Thoracic aorta (tissue), 2 donors: Measurements from ENCODE around the gene SH2B3. TPM values are rescaled to one million over a fixed set of nuclear protein-coding genes. Genes with fewer than 3 reads are reported as not detected.

Source experiments
- ATAC-seq: fragments of 150-250 bp; one replicate; pipeline ENCODE4 v1.8.0; 2017; ENCODE audit warnings: low read depth; ENCODE audit not compliant: insufficient number of reproducible peaks, low FRiP score
- DNase-seq: peaks from one replicate; pipeline ENCODE4 v3.0.0-alpha.2; 2020; ENCODE audit warnings: low spot score
- H3K27ac ChIP-seq, 2 donors: fragments of 200-600 bp; sonication (generic); 1 replicate in 1 of 2; 2 replicates in 1 of 2; pipeline ENCODE4 v1.5.1; 2016; ENCODE audit warnings: mild to moderate bottlenecking in 2 of 2, moderate library complexity in 2 of 2
- H3K27me3 ChIP-seq: fragments of 200-600 bp; sonication (generic); replicated peaks from 2 replicates; pipeline ENCODE4 v1.6.0; 2016; ENCODE audit warnings: mild to moderate bottlenecking; ENCODE audit not compliant: insufficient read depth
- H3K36me3 ChIP-seq: fragments of 200-600 bp; sonication (generic); one replicate; pipeline ENCODE4 v1.5.1; 2016
- H3K4me1 ChIP-seq, 2 donors: fragments of 200-600 bp; sonication (generic); 1 replicate in 1 of 2; 2 replicates in 1 of 2; pipeline versions ENCODE4 v1.5.1 to v1.6.0; 2016; ENCODE audit warnings: low read depth in 2 of 2, mild to moderate bottlenecking in 1 of 2; ENCODE audit not compliant: control insufficient read depth in 1 of 2
- H3K4me3 ChIP-seq: fragments of 200-600 bp; sonication (generic); 2 replicates; pipeline ENCODE4 v1.5.1; 2016; ENCODE audit warnings: mild to moderate bottlenecking
- H3K9me3 ChIP-seq: fragments of 200-600 bp; sonication (generic); 2 replicates; pipeline ENCODE4 v1.5.1; 2016
- total RNA-seq, 2 donors: library from RNA; depleted of rRNA; stranded (reverse); fragments of >200 nt; gene quantifications; one replicate each; pipeline versions ENCODE4 v1.1.0 to v1.2.3, GENCODE V29; 2016
- TF ChIP-seq, protein P1 (sequence below): fragments of 200-600 bp; sonication (generic); IDR thresholded peaks from one replicate; pipeline ENCODE4 v1.5.1; 2019; ENCODE audit warnings: antibody characterized with exemption

Gene SH2B3
- total RNA-seq, 2 donors from 2014 or later: 48.6 to 117 TPM

DNA sequence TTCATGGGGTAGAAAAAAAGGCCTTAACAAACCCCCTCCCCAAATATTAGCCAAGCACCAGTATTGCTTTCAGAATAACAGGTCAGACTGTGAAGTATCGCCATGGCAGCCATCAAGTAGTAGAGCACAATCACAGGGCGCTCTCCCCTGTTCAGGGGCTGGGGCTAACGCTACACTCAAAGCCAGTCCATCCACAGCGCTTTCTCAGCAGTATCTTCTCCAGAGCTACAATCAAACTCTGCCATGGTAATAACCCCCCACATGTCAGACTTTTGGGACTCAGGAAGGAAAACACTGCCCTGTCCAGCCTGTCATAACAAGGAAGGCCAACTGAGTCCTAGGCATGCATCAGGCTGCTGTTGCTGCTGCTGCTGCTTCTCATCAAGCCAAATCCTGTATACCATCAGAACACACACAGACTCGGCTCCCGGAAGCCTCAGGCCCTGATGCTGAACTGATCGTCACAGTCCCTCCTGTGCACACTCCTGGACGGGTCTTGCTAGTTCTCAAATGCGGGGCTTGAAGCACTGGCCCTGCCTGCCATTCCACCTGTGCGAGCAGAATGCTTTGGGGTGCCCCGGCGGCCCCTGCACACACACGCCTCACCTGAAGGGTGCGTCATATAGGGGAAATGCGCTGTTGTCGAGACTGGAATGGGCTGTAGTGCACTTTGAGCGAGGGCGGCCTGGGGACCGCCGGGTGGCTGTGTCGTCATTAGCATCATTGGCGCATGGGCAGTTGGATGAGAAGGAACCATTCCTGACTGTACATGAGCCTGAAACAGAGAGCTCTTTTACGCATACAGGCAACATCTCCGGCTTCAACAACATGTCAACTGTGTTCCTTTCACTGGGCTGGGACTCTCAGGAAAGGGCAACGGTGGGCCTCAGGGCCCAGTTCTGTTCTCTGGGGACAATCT is 47.6 kb downstream of the SH2B3 start:
- H3K27me3 ChIP-seq: no peaks in the 10 kb centered on the region
- no peak overlapping the region for H3K27ac ChIP-seq
- no peaks in the 10 kb centered on the region for H3K9me3 ChIP-seq
- H3K36me3 ChIP-seq: peaks cover 56% of the 10 kb centered on the region
- no peak for DNase-seq
- peaks cover 0 to 5% of the 10 kb centered on the region in 2 donors for H3K4me1 ChIP-seq
- H3K4me3 ChIP-seq: no peak overlapping the region
- TF ChIP-seq, protein P1, sequence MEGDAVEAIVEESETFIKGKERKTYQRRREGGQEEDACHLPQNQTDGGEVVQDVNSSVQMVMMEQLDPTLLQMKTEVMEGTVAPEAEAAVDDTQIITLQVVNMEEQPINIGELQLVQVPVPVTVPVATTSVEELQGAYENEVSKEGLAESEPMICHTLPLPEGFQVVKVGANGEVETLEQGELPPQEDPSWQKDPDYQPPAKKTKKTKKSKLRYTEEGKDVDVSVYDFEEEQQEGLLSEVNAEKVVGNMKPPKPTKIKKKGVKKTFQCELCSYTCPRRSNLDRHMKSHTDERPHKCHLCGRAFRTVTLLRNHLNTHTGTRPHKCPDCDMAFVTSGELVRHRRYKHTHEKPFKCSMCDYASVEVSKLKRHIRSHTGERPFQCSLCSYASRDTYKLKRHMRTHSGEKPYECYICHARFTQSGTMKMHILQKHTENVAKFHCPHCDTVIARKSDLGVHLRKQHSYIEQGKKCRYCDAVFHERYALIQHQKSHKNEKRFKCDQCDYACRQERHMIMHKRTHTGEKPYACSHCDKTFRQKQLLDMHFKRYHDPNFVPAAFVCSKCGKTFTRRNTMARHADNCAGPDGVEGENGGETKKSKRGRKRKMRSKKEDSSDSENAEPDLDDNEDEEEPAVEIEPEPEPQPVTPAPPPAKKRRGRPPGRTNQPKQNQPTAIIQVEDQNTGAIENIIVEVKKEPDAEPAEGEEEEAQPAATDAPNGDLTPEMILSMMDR: no peak
- ATAC-seq: no peak

- ATAC-seq (no peak), DNase-seq (no peak)
- peaks cover 0 to 5% of the 10 kb centered on the region in 2 donors for H3K4me1 ChIP-seq
- TF ChIP-seq, protein P1: no peak
- H3K27me3 ChIP-seq: no peaks in the 10 kb centered on the region
- H3K4me3 ChIP-seq: no peak overlapping the region
- no peak overlapping the region for H3K27ac ChIP-seq
- H3K36me3 ChIP-seq: peaks cover 57% of the 10 kb centered on the region
- no peaks in the 10 kb centered on the region for H3K9me3 ChIP-seq
Observed at GRCh38 chr12:111454311-111454710, 48.6 kb downstream of the SH2B3 start.

DNA sequence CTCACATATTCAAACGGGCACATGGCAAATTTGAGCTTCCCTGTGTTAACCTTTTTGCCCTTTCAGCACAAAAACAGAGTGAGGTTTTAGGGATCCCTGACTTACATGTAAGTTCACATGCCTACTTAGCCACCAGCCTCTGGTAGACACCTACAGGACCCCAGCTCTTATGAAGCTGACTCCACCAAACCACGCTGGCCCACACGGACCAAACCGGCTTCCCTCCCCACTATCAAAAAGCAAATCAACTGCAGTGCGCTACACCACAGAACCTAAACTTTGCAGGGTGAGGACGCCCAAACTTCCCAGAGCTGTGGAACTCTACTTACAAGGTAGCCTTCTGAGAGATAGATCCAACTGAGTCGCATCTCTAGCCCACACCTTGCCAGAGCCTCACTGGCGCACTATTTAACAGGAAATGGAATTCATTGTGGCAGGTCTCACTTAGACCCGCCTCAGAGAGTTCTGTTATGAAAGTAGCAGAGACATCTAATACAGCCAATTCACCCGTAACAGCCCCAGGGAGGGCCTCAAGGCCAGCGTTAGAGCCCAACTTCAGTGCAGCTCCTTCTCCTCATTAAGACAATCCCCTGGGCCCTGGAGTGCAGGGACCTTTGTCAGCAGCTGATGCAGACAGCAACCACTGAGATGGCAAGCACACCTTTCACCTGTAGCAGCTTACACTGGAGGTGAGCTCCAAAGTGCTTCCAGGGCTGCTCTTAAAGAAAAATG is 49.2 kb downstream of the SH2B3 start:
- H3K4me1 ChIP-seq: peaks cover 0 to 5% of the 10 kb centered on the region in 2 donors
- peaks cover 59% of the 10 kb centered on the region for H3K36me3 ChIP-seq
- no peaks in the 10 kb centered on the region for H3K9me3 ChIP-seq
- no peak for ATAC-seq
- no peak for DNase-seq
- TF ChIP-seq, protein P1: no peak
- no peaks in the 10 kb centered on the region for H3K27me3 ChIP-seq
- H3K4me3 ChIP-seq: no peak overlapping the region
- H3K27ac ChIP-seq: peak overlapping the region in 1 of 2 donors; percentile 18

DNA sequence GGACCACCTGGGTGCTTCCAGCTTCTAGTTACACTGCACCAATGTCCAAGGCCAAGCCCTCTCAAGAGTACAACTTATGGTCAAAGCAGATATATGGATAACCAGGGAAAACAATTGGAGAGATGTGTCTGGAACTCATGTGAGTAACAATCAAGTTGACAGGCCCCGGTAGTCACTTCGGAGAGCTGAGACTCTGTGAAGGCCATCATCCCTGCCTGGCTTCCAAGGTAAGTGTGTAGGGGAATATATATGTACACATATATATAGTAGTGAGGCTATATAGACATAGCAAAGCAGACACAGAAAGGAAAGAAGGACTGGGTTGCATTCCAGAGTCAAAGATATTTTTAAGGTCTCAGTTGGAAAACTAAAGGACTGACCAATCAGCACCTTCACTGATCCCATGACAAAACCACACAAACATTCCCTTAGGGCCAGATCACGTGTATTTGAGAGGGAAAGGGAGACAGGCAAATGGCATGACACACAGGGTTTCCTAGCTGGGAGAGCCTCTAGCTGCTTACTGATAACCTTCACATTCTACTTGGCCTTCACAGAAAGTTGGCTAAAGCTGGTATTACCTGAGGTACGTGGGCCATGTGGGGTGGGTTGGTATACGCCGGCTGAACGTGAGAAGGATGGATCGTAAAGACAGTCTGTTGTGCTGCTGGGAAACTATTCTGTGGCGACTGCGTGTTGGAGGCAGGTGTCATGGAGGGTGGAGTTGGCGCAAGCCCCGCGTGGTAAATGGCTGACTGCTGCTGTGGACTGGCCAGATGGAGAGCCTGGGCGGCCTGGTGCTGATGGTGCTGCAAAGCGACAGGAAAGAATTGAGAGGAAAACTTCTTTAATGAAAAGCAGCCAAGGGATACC is 50.0 kb downstream of the SH2B3 start:
- Histone ChIP-seq H3K4me1 (peaks cover 0 to 5% of the 10 kb centered on the region in 2 donors), H3K27ac (peak overlapping the region in 1 of 2 donors; percentile 18), H3K9me3 (no peaks in the 10 kb centered on the region), H3K36me3 (peaks cover 55% of the 10 kb centered on the region), H3K4me3 (no peak overlapping the region), H3K27me3 (no peaks in the 10 kb centered on the region)
- ATAC-seq (no peak), DNase-seq (no peak)
- TF ChIP-seq, protein P1: no peak
